ENCODE data around the gene DISP3.

DISP3 gene

DNA sequence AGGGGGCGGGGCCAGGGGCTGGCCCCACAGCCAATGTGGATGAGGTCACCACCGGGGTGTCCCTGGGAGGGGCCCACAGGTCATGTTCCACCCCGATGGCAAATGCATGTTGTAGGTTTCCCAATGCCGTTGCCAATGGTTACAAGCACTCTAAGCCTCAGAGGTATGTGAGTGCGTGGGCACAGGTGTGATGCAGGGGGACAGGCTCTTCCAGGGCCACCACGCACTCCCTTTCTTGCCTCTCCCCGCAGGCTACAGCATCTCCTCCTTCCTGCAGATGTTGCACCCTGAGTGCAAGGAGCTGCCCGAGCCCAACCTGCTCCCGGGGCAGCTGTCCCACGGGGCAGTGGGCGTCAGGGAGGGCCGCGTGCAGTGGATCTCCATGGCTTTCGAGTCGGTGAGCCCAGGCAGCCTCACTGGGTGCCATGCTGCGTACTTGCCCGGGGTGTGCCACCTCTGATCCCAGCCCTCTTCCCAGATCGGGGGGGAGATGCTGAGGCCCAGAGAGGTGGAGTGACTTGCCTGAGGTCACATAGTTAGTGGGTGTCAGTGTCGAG is 52.4 kb downstream of the DISP3 start:
- no peak overlapping the region for H3K27ac ChIP-seq
- no peak for TF ChIP-seq CTCF (conservative IDR thresholded peaks at IDR 0.05)

DNA sequence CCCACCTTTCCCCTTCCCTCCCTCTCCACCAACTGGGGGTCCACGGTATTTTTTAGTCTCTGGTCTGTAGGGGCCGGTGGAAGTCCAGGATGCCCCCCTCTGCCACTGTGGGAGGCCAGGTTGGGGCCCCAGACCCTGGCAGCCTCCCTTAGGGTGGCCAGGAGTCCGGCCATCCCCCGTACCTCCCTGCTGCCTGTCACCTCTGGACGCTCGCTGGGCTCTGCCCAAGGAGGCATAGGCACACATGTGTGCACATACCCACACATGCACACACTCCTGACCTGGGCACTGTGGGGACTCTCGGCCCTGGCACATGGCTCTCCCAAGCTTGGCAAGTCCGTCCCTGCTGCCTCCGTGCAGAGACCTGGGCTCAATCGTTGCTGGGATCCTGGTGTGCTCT is 53.0 kb downstream of the DISP3 start:
- TF ChIP-seq CTCF (conservative IDR thresholded peaks at IDR 0.05) = no peak
- H3K27ac ChIP-seq = no peak overlapping the region

GRCh38 chr1:11533790-11534787 is 55.1 kb downstream of the DISP3 start:
- no peak for TF ChIP-seq CTCF (conservative IDR thresholded peaks at IDR 0.05)
- H3K27ac ChIP-seq = no peak overlapping the region

GRCh38 chr1:11534846-11535245 is 55.9 kb downstream of the DISP3 start:
- TF ChIP-seq CTCF (conservative IDR thresholded peaks at IDR 0.05) = peak; percentile 17
- no peak overlapping the region for H3K27ac ChIP-seq

GRCh38 chr1:11535316-11535715 is 56.4 kb downstream of the DISP3 start:
- TF ChIP-seq CTCF (conservative IDR thresholded peaks at IDR 0.05) = no peak
- no peak overlapping the region for H3K27ac ChIP-seq

GRCh38 chr1:11535761-11536572 is 57.0 kb downstream of the DISP3 start:
- no peak overlapping the region for H3K27ac ChIP-seq
- no peak for TF ChIP-seq CTCF (conservative IDR thresholded peaks at IDR 0.05)
